ENCODE measurements around the gene SORL1. TPM values are rescaled to one million over a fixed set of nuclear protein-coding genes. Genes with fewer than 3 reads are reported as not detected.

Gene SORL1
- total and polyA plus RNA-seq, 2 of the 13 experiments (the other 11 are each of a cell fraction or from before 2014, with no cell fraction given) = 21.3 to 148 TPM

GRCh38 chr11:121415856-121416255, 36.3 kb upstream of the SORL1 start:
- Histone ChIP-seq H3K9ac (ENCODE audit: insufficient read depth, low read depth, low read length) (no peak overlapping the region), H3K27ac (ENCODE audit: extremely low read length, insufficient read depth, low read length) (no peak overlapping the region), H3K4me3 (replicated peaks in 1 of 3; ENCODE audit: insufficient read depth in 1 of 3, low read depth in 2 of 3, low read length in 3 of 3) (no peak overlapping the region), H4K20me1 (ENCODE audit: insufficient read depth, low read length) (no peaks in the 10 kb centered on the region), H3K36me3 (replicated peaks in 1 of 2; ENCODE audit: control insufficient read depth in 1 of 2, insufficient read depth in 2 of 2, low read length in 2 of 2) (no peaks in the 10 kb centered on the region), H3K4me1 (ENCODE audit: insufficient read depth, low read length) (peaks cover 7% of the 10 kb centered on the region; the same call in 1 of the 2 replicates), H3K27me3 (ENCODE audit: control insufficient read depth in 1 of 2, insufficient read depth in 2 of 2, low read length in 2 of 2) (no peaks in the 10 kb centered on the region), H3K9me3 (ENCODE audit: low read length) (no peaks in the 10 kb centered on the region), H2AFZ (ENCODE audit: low read length) (no peak overlapping the region), H3K79me2 (ENCODE audit: insufficient read depth, low read length) (no peaks in the 10 kb centered on the region), H3K4me2 (ENCODE audit: low read depth, low read length) (no peak overlapping the region)
- WGBS (ENCODE audit: low lambda C conversion rate) = 0% methylated on average over 1 of the region's 1 CpG
- no TSS peak for BruUV-seq (replicated peaks)
- in situ Hi-C loops (cut with HindIII; ENCODE audit: extremely low pct_ligation_motif_present, low pct_unique_long_range_greater_than_20kb) = no loop called here
- intact Hi-C loops (cut with micrococcal nuclease; ENCODE audit: unreplicated experiment) = no loop called here
- no peak for DNase-seq (ENCODE audit: low spot score)
- ATAC-seq = no peak
- ChIA-PET CTCF (ENCODE audit: low intra/inter-chr PET ratio, low total read pairs) (no interaction called here), POLR2A (no interaction called here)
- no peak for FAIRE-seq
- TF ChIP-seq MEIS2 (CRISPR knock-in tag; IDR thresholded peaks at IDR 0.05) (no peak), SP140L (CRISPR knock-in tag; IDR thresholded peaks at IDR 0.05; ENCODE audit: borderline replicate concordance) (no peak), ZNF616 (CRISPR knock-in tag; IDR thresholded peaks at IDR 0.05; ENCODE audit: low read depth) (no peak), ZNF557 (CRISPR knock-in tag; IDR thresholded peaks at IDR 0.05) (no peak), GMEB1 (CRISPR knock-in tag; IDR thresholded peaks at IDR 0.05; ENCODE audit: borderline replicate concordance) (no peak), ZNF275 (CRISPR knock-in tag; IDR thresholded peaks at IDR 0.05; ENCODE audit: borderline replicate concordance) (no peak), SP4 (CRISPR knock-in tag; IDR thresholded peaks at IDR 0.05) (no peak), ZBTB42 (CRISPR knock-in tag; IDR thresholded peaks at IDR 0.05) (no peak), SNAPC4 (CRISPR knock-in tag; IDR thresholded peaks at IDR 0.05) (no peak), KAT7 (CRISPR knock-in tag; IDR thresholded peaks at IDR 0.05; ENCODE audit: borderline replicate concordance) (no peak), HMGXB4 (CRISPR knock-in tag; IDR thresholded peaks at IDR 0.05; ENCODE audit: borderline replicate concordance in 1 of 2, low read depth in 1 of 2) (no peak), ZNF644 (CRISPR knock-in tag; IDR thresholded peaks at IDR 0.05; ENCODE audit: low read depth) (no peak), PLSCR1 (CRISPR knock-in tag; IDR thresholded peaks at IDR 0.05; ENCODE audit: borderline replicate concordance) (no peak), NRL (CRISPR knock-in tag; IDR thresholded peaks at IDR 0.05; ENCODE audit: borderline replicate concordance) (no peak)

Data from HepG2 (cell line).